Ammon's horn (tissue), 1 donor: ENCODE data around the gene AP2A1.
"Not testable (repeated sequence)": the region's sequence is repeated elsewhere in the genome, so short reads cannot be mapped to it uniquely, and the experiment has no call there.

Experiments
- DNase-seq: peaks from one replicate; pipeline ENCODE4 v3.0.0-alpha.2; 2016; ENCODE audit warnings: low spot score

The AP2A1 gene

DNA sequence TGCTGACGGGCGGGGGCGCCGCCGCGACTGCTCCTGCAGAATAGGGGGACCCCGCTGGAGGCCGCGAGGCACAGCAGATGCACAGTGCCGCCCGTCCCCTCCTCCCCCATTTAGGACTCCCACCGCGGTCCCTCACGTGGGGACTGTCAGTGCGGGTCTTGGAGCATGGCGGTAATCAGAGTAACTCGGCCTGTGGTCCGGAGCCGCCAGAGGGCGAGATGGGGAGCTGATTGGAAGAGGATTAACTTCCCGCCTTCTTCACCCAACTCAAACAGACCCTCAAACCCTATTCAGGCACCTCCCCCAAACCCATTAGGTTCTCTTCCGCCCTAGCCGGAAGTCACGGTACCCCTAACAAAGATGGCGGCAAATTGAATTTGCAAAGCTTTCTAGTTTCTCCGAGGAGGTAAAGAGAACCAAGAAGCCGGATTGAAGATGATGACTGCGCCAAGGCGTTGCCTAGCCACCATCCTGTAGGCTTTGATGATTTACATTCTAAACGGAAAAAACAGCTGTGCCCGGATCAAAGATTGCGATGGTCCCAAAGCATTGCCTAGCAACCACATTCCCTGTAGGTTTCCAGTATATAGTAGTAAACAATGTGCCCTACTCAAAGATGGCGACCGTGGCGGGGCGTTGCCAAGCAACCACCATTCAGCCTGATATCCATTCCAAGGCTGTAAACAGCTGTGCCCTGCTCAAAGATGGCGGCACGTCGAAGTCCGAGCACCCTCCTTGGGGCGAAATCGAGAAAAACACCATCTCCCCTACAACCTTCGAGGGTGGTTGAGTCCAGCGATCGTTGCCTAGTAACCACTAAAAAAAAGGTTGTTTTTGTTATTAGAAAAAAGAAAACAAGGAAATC lies 46.4 kb downstream of the AP2A1 start, which contains the start of gene FUZ:
Gene FUZ, minus strand, starts transcription at position 296 of the 865 bp plus-strand sequence. Its CDS starts 186 bp downstream, at position 110.
- peak; percentile 99 for DNase-seq

- DNase-seq: no peak
These were observed 47.2 kb downstream of the AP2A1 start for GRCh38 chr19:49814010-49814409.

DNA sequence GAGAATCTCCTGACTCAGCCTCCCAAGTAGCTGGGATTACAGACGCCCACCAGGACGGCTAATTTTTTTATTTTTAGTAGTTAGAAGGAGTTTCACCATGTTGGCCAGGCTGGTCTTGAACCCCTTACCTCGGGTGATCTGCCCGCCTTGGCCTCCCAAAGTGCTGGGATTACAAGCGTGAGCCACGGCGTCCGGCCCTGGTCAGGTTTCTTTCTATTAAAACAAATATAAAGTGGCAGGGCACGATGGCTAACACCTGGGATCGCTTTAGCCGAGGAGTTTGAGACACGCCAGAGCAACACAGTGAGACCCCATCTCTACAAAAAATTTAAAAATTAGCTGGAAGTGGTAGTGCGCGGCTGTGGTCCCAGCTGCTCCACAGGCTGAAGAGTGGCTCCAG lies 49.8 kb downstream of the AP2A1 start:
- DNase-seq: no peak

DNA sequence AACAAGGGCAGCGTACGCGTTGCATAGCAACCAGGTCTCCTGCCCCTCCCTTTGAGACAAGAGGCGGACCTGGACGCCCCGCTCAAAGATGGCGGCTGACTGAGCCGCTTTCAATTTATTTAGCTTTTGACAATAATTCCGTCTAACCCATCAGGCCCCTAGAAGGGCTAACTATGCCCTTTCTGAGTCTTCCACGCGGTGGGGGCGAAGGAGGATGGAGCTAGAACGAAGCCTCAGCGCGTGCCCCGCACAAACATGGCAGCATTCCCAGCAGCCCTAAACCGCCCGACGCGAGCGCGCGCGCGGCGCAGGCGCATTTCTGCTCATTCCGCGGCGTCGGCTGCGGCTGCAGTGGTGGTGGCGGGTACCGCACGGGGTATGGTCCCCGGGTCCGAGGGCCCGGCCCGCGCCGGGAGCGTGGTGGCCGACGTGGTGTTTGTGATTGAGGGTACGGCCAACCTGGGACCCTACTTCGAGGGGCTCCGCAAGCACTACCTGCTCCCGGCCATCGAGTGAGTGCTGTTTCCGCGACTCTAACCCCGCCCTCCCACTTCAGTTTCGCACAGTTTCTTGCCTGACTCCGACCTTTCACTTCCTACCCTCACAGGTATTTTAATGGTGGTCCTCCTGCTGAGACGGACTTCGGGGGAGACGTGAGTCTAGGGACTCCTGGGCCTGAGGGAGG lies 51.3 kb downstream of the AP2A1 start, which contains the start of gene MED25:
Gene MED25, plus strand, starts transcription at position 326 of the 685 bp plus-strand sequence. Its CDS starts 53 bp downstream, at position 379.
- peak; percentile 91 for DNase-seq

GRCh38 chr19:49818649-49819370 lies 52.0 kb downstream of the AP2A1 start:
- DNase-seq: no peak

DNA sequence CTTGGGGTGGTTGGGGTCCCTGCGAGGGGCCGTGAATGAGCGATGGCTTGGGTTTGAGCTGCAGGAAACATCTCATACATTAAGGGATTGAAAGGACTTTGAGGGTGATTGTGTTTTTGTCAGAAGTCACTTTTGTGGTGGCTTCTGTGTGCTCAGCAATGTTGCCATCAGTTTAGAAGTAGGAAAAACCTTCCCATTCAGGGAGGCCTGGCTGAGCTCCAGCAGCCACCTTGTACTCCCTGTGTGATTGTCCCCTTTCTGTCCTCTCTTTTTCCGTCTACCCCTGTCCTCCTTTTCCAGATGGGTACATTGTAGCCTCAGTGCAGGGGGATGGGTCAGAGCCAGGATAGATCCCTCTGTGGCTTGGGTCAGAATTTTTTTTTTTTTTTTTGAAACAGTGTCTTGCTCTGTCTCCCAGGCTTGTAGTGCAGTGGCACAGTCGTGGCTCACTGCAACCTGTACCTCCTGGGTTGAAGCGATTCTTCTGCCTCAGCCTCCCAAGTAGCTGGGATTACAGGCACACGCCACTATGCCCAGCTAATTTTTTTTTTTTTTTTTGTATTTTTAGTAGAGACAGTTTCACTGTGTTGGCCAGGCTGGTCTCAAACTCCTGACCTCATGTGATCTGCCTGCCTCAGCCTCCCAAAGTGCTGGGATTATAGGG lies 52.8 kb downstream of the AP2A1 start:
- not testable (repeated sequence) for DNase-seq

GRCh38 chr19:49820125-49820524 lies 53.3 kb downstream of the AP2A1 start:
- no peak for DNase-seq

- DNase-seq: no peak
These were observed 56.7 kb downstream of the AP2A1 start for GRCh38 chr19:49823472-49823871.

DNA sequence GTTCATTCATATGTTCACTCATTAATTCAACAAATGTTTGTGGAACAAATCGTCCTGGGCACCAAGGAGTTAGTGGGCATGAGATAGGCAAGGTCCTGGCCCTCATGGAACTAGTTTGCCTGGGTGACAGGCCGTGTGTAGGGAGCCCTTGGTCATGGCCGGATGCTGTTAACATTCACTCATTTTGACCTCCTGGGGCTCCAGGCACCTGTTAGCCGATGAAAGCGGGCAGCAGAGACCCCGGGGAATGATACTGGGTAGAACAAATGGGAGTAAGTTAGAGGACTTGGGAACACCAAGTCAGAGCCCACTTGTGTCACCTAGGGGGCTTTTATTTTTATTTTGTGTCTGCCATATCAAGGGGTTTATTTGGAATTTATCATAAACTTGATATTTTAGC lies 57.9 kb downstream of the AP2A1 start:
- DNase-seq: no peak

- DNase-seq: no peak
These were observed 60.2 kb downstream of the AP2A1 start for GRCh38 chr19:49827034-49827433.

- no peak for DNase-seq
These were observed 62.4 kb downstream of the AP2A1 start for GRCh38 chr19:49829200-49829599.

DNA sequence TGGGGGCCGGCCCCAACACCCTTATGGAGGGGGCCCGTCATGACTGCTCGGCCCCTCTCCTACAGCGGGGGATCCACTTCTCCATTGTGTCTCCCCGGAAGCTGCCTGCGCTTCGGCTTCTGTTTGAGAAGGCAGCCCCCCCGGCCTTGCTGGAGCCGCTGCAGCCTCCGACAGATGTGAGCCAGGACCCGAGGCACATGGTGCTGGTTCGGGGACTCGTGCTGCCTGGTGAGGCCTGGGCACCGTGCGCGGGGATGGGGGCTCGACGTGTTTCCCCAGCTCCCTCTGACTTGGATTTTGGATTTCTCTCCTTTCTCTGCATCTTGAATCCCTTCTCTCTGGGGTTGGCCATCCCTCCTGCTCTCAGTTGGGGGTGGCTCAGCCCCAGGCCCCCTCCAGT lies 62.9 kb downstream of the AP2A1 start:
- DNase-seq: no peak

- DNase-seq: no peak
These were observed 64.0 kb downstream of the AP2A1 start for GRCh38 chr19:49830766-49831165.

DNA sequence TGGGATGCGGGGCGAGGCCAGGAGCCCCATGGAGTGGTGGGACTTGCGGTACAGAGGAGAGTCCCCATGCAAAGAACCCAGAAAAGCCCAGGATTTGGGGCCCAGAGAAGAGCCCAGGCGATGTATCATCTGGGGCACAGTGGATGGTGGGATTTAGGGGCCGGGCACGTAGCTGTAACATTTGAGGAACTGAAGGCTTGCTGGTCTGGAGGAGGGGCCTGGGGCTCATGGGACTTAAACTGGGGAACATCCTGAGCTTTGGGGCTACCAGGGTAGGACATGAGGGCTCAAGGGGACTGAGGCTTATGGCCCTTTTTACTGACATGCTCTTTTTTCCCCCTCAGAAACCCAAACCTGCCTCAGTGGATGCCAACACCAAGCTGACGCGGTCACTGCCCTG lies 64.8 kb downstream of the AP2A1 start:
- no peak for DNase-seq

GRCh38 chr19:49832556-49832955 lies 65.8 kb downstream of the AP2A1 start:
- DNase-seq: no peak

GRCh38 chr19:49833599-49833998 lies 66.8 kb downstream of the AP2A1 start:
- no peak for DNase-seq

DNA sequence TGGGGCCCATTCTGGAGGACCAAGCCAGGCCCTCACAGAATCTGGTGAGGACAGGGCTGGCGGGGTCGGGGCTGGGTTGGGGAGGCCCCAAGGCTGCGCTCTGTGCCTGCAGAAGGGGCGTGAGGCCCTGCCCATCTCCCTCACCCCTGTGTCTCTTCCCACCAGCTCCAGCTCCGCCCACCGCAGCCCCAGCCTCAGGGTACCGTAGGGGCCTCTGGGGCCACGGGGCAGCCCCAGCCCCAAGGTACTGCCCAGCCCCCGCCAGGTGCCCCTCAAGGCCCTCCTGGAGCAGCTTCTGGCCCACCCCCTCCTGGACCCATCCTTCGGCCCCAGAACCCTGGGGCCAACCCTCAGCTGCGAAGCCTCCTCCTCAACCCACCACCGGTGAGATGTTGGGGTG lies 68.8 kb downstream of the AP2A1 start:
- no peak for DNase-seq

DNA sequence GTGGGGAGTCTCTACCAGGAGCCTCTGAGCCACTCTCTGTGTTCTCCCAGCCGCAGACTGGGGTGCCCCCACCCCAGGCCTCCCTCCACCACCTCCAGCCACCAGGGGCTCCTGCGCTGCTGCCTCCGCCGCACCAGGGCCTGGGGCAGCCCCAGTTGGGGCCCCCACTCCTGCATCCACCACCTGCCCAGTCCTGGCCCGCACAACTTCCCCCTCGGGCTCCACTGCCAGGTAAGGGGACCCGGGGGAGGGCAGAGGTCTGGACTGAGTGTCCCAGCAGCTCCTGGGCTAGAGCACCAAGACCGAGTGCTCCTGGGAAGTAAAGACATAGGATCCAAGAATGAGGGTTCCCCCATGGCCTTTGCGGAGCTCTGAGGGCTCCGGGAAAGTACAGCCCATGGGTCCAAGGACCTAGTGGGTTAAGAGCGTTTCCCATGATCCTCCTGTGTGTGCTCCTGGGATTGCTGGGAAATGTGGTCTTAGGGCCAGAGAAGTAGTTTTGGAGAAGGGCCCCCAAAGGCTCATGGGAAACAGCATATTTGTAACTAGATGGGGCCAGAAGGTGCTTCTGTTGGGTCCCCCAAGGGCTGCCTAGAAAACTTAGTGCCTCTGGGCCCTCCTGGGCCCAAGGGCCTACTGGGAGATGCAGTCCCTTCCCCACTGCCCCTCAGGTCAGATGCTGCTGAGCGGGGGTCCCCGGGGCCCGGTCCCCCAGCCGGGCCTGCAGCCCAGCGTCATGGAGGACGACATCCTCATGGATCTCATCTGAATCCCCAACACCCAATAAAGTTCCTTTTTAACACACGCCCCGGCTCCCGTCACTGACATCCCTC lies 69.6 kb downstream of the AP2A1 start:
- DNase-seq: no peak

GRCh38 chr19:49837009-49837310 lies 70.2 kb downstream of the AP2A1 start:
- DNase-seq: no peak

DNA sequence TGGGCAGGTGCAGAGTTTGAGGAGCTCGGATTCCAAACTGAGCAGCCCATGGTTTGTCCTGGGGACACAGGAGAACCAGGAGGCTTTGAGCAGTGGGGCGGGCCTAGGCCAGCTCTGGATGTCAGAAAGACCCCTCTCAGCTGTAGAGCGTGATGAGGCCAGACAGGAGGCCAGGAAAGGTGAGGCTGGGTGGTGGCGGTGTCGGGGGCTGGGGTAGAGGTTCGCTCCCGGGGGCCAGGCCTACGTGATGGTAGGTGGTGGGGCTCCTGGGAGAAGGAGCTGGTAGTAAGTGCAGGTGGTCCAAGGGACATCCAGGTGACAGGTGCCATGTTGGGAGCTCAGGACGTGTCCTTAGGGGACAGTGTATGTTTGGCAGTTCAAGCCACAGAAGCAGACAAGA lies 70.6 kb downstream of the AP2A1 start:
- DNase-seq: no peak

GRCh38 chr19:49838885-49839588 lies 72.2 kb downstream of the AP2A1 start:
- no peak for DNase-seq
